Measurements from ENCODE around the gene TNXB.

GRCh38 chr6:32058511-32058963 is 50.6 kb downstream of the TNXB start:
- no peak for TF ChIP-seq POLR2A (IDR thresholded peaks at IDR 0.05; ENCODE audit: low read length)
- no peak for TF ChIP-seq GATA1 (IDR thresholded peaks at IDR 0.05; ENCODE audit: low read depth, low read length)

Data from erythroblast (primary cell).